Stimulated activated naive CD4-positive, alpha-beta T cell (primary cell): Measurements from ENCODE around the gene GRK4.
"Not testable (repeated sequence)": the region's sequence is repeated elsewhere in the genome, so short reads cannot be mapped to it uniquely, and the experiment has no call there.

Source experiments
- DNase-seq, 6 experiments: peaks; one replicate each; lab custom pipeline; 2025; lab: John Stamatoyannopoulos, UW

The GRK4 gene

GRCh38 chr4:2958446-2958845 lies 4.9 kb upstream of the GRK4 start:
- DNase-seq, result no peak

- DNase-seq, result not testable (repeated sequence)
Observed at GRCh38 chr4:2960450-2960849, 2.9 kb upstream of the GRK4 start.

DNA sequence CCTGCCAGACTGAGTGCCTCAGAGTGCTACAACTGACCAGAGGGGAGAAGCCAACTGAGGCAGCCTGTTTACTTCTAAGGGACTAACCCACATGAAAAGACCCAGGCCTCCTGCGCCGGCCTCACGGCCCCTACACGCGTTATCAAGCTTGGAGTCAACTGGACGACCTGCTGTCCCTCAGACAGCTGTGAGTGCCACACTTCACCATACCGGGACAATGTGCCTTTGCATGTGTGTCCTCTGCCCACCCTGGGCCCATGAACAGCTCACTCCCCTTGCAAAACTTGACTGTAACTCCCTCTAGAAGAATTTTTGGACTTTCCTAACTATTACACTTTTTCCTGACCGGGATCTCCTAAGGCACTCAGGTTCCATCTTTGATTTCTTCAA lies 2.0 kb upstream of the GRK4 start:
- DNase-seq, result peak in 1 of 6 experiments; percentile 9

DNA sequence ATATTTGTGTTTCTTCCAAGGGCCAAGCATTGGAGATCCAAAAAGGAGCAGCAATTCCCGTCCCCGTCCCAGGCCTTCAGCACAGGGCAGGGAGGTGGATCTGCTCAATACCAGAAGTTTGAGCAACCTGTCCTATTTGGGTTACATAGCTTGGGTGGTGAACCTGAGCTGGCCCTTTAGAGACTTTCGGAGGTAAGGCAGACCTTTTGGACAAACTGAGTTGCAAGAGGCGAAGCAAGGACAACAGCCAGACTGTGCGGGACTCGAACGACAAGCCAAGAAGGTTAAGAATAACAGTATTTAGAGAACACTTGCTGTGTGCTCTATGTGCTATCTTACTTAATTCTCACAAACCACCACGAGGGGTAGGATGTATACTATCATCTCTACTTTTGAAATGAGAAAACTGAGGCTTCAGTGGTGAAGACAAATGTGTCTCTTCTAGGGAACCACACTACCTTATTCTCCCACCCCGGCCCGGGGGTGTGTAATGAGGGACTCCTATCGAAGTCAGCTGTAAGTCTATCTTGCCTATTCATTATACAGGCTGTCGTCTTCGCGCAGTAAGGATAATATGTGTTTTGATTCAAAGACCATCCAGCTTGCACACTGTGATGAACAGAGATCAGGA lies 1.4 kb upstream of the GRK4 start:
- DNase-seq, result peak in 4 of 6 experiments; percentile 17 to 48 (median 40)

DNA sequence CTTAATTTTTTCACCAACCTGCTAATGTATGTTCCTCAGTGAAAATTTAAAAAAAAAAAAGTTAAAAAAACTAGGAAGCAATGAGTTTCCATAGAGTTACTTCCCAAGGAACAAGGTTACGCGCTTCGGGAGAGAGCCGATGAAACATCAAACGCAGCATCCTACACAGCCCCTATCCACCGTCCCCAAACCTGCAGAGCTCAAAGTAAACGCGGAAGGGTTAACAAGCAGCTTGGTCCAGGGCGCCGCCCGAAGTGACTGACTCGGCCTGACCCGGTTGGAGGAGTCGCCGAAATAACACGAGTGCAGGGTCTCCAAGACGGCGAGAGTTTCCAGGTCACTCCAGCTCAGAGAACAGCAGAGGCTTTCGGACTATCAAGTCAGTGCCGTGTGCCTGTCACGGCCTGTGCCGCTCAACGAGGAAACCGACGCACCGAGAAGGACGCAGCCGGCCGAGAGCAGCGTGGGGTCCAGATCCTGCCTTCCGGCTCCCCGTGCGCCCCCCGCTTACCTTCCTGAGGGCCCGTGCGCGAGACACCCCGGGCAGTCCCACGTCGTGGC lies 677 bp upstream of the GRK4 start:
- no peak for DNase-seq

- DNase-seq, result no peak
Observed at GRCh38 chr4:2963966-2964471, 648 bp downstream of the GRK4 start.

- no peak for DNase-seq
Observed at GRCh38 chr4:2964706-2965258, 1.4 kb downstream of the GRK4 start.

- DNase-seq, result no peak
Observed at GRCh38 chr4:2965262-2965661, 1.9 kb downstream of the GRK4 start.

- no peak for DNase-seq
Observed at GRCh38 chr4:2968381-2968780, 5.0 kb downstream of the GRK4 start.

DNA sequence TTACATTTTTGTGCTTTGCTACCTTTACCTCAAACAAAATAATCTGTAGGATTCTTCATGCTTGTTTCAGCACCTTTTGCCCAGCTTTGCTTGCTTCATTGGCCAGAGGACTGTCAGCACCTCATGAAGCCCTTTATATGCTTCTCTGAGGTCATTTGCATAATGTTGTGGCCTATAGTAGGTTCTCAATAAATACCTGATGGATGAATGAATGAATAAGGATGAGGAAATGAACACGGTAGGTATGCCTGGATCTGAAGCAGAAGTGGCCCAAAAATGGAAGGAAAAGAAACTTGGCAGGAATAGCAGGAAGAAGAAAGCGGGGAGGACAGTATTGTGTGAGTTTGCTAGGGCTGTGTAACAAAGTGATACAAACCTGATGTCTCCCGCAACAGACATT lies 7.9 kb downstream of the GRK4 start:
- no peak for DNase-seq

DNA sequence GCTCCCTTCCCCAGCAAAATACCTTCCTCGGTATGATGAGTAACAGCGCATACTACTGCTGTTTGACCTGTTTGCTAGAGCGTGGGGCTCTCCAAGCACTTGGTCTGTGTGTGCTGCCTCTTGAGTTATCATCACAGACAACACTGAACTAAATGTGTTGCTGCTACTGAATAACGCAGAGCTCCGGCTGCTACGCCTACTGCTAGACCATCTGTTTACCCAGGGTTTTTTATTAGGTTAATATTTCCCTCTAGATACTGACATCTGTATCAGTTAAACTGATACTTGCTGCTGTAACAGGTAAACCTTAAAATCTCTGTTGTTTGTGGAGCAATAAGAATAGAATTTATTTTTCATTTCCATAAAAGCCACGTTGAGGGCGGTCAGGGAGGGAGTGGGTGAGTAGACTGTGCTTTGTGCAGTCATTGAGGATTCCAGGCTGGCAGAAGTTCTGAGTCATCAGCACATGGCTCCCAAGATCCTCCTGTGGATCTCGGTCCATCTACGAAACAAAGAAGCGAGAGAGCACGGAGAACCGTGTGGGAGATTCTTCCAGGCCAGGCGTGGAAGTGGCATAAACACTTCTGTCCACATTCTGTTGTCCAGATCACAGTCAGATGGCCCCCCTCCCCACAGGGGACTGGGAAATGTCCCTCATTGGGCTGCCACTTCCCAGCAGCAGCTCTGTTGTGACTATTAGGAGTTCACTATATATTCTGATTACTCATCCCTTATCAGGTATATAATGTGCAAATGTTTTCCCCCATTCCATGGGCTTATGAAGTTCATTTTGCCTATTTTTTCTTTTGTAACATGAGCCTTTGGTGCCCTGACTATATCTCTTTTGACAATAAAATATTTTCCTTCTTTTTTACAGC lies 14.1 kb downstream of the GRK4 start:
- no peak for DNase-seq

GRCh38 chr4:2981256-2981819 lies 18.0 kb downstream of the GRK4 start:
- DNase-seq, result no peak

GRCh38 chr4:2982012-2982411 lies 18.6 kb downstream of the GRK4 start:
- no peak for DNase-seq

GRCh38 chr4:2983715-2984114 lies 20.3 kb downstream of the GRK4 start:
- DNase-seq, result not testable (repeated sequence)

DNA sequence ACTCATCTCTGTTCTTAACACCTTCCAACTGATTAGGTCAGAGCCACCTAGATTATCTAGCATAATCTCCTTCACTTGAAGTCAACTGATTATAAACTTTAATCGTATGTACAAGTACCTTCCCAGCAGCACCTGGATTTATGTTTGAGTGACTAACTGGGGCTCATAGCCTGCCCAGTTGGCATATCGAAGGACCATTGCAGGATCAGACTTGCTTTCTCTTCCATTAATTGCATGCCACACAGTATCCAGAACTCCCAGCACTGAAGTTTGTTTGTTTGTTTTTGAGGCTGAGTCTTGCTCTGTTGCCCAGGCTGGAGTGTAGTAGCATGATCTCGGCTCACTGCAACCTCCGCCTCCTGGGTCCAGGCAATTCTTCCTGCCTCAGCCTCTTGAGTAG lies 27.9 kb downstream of the GRK4 start:
- no peak for DNase-seq

GRCh38 chr4:2994917-2995316 lies 31.5 kb downstream of the GRK4 start:
- DNase-seq, result no peak

DNA sequence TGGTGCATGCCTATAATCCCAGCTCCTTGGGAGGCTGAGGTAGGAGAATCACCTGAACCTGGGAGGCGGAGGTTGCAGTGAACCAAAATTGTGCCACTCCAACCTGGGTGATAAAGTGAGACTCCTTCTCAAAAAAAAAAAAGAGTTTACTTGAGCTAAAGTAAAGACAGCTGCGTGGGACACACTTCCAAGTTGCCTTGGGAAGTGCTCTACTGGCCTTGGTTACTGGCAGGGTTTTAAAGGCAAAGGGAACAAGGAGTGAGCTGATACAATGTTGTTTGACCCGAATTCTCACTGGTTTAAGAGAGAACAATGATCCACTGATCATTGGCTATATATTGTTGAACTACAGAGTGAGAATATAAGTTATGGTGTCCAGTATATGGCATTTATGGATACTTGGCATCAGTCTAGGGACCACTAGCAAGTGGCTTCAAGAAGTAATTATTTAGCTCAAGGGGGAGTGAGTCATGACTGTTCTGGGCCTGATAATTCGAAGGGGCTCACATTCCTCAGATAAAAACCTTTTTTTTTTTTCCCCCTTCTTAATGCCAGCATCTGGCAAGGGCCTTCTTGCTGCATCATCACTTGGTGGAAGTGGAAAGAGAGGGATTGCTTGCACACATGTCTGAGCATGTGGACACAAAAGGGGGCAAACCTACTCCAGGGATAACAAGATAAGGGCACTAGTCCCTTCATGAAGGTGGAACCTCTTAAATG lies 32.3 kb downstream of the GRK4 start:
- DNase-seq, result no peak

DNA sequence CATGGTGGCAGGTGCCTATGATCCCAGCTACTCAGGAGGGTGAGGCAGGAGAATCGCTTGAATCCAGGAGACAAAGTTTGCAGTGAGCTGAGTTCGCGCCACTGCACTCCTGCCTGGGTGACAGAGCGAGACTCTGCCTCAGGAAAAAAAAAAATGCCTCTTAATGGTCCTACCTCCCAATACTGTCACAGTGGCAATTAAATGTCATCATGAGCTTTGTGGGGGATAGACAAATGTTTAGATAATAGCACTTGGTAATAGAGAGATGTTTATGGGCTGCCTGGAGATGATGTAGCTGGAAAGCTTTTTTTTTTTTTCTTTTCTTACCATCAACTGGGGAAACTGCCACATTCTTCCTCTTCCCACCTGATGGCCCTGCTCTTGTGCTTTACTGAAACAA lies 33.0 kb downstream of the GRK4 start:
- no peak for DNase-seq

DNA sequence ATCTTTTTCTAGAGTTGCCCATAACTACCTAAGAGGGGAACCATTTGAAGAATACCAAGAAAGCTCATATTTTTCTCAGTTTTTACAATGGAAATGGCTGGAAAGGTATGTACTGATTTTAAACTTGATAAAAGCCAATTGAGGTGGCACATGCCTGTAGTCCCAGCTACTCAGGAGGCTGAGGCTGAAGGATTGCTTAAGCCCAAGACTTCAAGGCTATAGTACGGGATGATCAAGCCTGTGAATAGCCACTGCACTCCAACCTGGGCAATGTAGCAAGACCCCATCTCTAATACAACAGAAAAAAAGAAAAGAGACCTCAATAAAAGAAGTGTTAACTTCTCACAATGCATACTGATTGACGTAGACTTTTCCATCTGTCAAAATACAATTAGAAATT lies 44.4 kb downstream of the GRK4 start:
- DNase-seq, result no peak

DNA sequence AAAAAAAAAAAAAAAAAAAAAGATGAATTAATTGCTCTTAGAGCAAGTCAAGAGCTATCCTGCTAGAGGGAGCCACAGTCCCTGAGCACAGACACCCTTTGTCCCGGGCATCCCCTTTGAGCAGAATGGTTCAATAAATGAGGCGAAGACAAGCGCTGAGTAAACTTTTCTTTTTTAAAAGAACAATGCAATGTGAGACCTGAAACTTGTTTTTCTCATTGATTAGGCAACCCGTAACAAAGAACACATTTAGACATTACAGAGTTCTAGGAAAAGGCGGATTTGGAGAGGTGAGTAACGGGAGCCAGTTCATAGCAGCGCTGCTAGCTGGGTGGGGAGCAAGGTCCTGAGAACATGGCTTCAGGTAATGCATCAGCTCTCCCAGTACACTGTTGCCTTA lies 46.1 kb downstream of the GRK4 start:
- no peak for DNase-seq

DNA sequence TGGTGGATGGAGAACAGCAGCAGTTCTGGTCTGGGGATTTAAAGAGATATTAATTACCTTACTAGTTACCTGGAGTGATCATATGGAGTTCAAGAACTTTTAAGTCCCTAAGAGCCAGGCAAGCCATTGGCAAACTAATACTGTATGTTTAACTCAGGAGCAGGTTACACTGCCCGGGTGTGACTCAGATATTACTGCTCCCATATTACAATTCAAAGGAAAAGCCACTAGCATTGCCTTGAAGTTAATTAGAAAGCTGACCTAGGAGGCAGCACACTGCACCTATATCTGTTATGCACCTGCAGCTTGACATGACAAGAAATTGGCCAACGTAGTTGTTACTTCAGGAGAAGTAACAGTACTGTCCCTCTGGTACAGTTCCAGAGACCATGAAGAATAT lies 47.2 kb downstream of the GRK4 start:
- DNase-seq, result no peak

DNA sequence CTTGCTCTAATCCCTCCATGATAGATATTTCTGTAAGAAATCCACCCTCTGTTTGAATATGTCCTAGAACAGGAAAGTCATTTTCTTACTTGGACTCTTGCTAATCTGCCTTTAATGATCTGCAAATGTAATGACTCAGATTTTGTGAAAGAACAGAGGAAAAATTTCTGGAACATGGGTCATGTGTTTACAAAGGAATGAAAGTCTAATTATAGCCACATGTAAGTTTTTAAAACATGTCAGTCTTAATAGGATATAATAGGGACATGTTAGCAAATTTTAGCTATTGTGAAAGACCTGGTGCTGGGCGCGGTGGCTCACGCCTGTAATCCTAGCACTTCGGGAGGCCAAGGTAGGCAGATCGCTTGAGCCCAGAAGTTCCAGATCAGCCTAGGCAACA lies 47.6 kb downstream of the GRK4 start:
- DNase-seq, result no peak
